Karpas-422 (cell line): Measurements from ENCODE around the gene PSMA2. TPM values are rescaled to one million over a fixed set of nuclear protein-coding genes. Genes with fewer than 3 reads are reported as not detected.

Source experiments
- DNase-seq: peaks from one replicate; pipeline ENCODE4 v3.0.0-alpha.2; 2015
- H2AFZ ChIP-seq: fragments of 200-600 bp; sonication (generic); 2 replicates; pipeline ENCODE4 v1.6.1; 2014; ENCODE audit warnings: antibody characterized with exemption, low read length, mixed read lengths
- H3K27ac ChIP-seq: fragments of 200-600 bp; sonication (generic); 2 replicates; pipeline ENCODE4 v1.5.1; 2014; ENCODE audit warnings: mild to moderate bottlenecking, low read length, moderate library complexity
- H3K27me3 ChIP-seq: fragments of 200-600 bp; sonication (generic); 2 replicates; pipeline ENCODE4 v1.6.1; 2014; ENCODE audit warnings: low read length, mixed read lengths
- H3K36me3 ChIP-seq: fragments of 200-600 bp; sonication (generic); 2 replicates; pipeline ENCODE4 v1.6.1; 2014; ENCODE audit warnings: low read length, mixed read lengths; ENCODE audit not compliant: insufficient read depth
- H3K4me1 ChIP-seq: fragments of 200-600 bp; sonication (generic); 2 replicates; pipeline ENCODE4 v1.6.1; 2014; ENCODE audit warnings: mild to moderate bottlenecking, low read length, mixed read lengths
- H3K4me2 ChIP-seq: fragments of 200-600 bp; sonication (generic); 2 replicates; pipeline ENCODE4 v1.6.1; 2014; ENCODE audit warnings: low read length, low read depth, mild to moderate bottlenecking; ENCODE audit not compliant: poor library complexity, severe bottlenecking
- H3K4me3 ChIP-seq: fragments of 200-600 bp; sonication (generic); 2 replicates; pipeline ENCODE4 v1.5.1; 2014; ENCODE audit warnings: mild to moderate bottlenecking, antibody characterized with exemption, low read length, mixed read lengths
- H3K79me2 ChIP-seq: fragments of 200-600 bp; sonication (generic); 2 replicates; pipeline ENCODE4 v1.6.1; 2014; ENCODE audit warnings: mild to moderate bottlenecking, low read length, mixed read lengths
- H3K9ac ChIP-seq: fragments of 200-600 bp; sonication (generic); 2 replicates; pipeline ENCODE4 v1.6.0; 2014; ENCODE audit warnings: low read length
- H3K9me2 ChIP-seq: fragments of 200-600 bp; sonication (generic), shearing (Covaris generic); replicated peaks from 2 replicates; pipeline ENCODE4 v1.6.0; 2014; ENCODE audit warnings: mild to moderate bottlenecking, low read length, moderate library complexity; ENCODE audit not compliant: insufficient read depth
- H3K9me3 ChIP-seq: fragments of 300-700, 200-600 bp; sonication (generic); 2 replicates; pipeline ENCODE4 v1.6.1; 2014; ENCODE audit warnings: low read length, mixed read lengths
- H4K20me1 ChIP-seq: fragments of 200-600 bp; sonication (generic); 2 replicates; pipeline ENCODE4 v1.6.1; 2014; ENCODE audit warnings: mild to moderate bottlenecking, antibody characterized with exemption, low read length, low read depth; ENCODE audit not compliant: insufficient read depth
- total RNA-seq: library from RNA; depleted of rRNA; stranded (reverse); fragments of >200 nt; shearing (Covaris generic); gene quantifications from 2 replicates; pipeline ENCODE4 v1.2.3, GENCODE V29; 2014; ENCODE audit warnings: low replicate concordance

PSMA2 gene
- total RNA-seq, 1 experiment from 2014 or later, result 97.1 TPM

DNA sequence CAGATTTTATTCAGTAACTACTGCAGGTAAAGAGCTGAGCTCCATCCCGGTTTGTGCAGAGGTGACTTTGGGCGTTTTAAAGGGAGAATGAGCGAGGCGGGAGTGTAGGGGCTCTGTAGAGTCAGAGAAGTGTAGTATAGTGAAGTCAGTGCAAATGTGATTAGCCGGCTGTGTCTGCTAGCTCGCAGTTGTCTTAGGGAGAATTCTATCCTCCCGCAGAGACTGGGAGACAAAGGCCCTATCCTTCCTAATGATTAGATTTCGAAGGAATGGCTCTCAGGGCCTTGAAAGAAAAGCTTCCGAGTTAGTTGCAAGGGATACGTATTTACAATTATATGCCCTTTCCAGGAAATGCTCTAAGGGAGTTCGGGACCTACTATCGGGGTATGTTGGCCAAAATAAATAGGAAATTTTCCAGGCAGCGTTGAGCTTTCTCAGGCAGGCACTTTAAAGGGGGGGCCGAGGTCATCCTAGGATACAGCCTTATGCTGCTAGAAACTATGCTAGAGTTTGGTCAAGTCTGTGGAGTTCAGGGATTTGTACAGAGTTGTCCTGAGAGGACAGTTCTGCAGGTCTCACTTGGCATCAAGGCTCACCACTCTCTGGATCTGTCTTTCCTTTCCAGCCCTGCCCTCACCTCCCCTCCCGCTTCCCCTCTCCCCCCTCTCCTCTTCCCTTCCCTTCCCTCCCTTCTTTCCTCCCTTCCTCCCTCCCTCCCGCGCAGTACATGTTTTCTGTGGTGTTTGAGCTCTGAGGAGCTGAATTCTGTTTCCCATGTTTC is 1.0 kb upstream of the PSMA2 start:
- peaks cover 7% of the 10 kb centered on the region; the same call in 1 of the 2 replicates for H4K20me1 ChIP-seq
- H3K9ac ChIP-seq, result peak overlapping the region; percentile 82
- peak overlapping the region; percentile 80 for H3K4me2 ChIP-seq
- H3K79me2 ChIP-seq, result peaks cover 80% of the 10 kb centered on the region
- H3K9me3 ChIP-seq, result no peaks in the 10 kb centered on the region
- no peak overlapping the region; the same call in 1 of the 2 replicates for H3K27ac ChIP-seq
- peak; percentile 52 for DNase-seq
- no peak overlapping the region for H2AFZ ChIP-seq
- peaks cover 46% of the 10 kb centered on the region for H3K4me1 ChIP-seq
- no peaks in the 10 kb centered on the region for H3K27me3 ChIP-seq
- H3K9me2 ChIP-seq, result no peaks in the 10 kb centered on the region
- H3K36me3 ChIP-seq, result peaks cover 37% of the 10 kb centered on the region
- H3K4me3 ChIP-seq, result peak overlapping the region; percentile 89

DNA sequence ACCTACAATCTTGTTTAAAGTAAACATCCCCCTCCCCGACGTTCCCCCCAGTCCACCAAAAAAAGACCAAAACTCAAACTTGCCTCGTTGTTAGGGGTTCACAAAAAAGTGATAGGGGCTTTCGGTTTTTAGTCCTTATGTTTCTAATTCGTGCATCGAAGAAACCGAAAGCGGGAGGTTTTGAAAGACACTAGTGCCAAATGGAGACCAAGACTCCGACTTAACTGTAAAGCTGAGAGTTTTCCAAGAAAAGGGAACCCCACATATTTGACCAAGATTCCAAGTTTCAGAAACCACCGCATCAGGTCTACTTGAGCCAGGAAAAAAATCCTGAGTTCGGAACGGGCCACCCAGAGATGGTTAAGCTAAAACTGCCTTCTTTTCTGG is 534 bp downstream of the PSMA2 start:
- DNase-seq, result no peak
- no peaks in the 10 kb centered on the region for H3K27me3 ChIP-seq
- H3K4me2 ChIP-seq, result peak overlapping the region; percentile 87
- no peaks in the 10 kb centered on the region for H3K9me3 ChIP-seq
- H3K4me3 ChIP-seq, result peak overlapping the region; percentile 89
- H3K36me3 ChIP-seq, result peaks cover 31% of the 10 kb centered on the region
- no peaks in the 10 kb centered on the region for H3K9me2 ChIP-seq
- peak overlapping the region; percentile 85 for H3K9ac ChIP-seq
- peaks cover 58% of the 10 kb centered on the region for H3K4me1 ChIP-seq
- H3K27ac ChIP-seq, result peak overlapping the region; percentile 38; the same call in 1 of the 2 replicates
- H4K20me1 ChIP-seq, result peaks cover 7% of the 10 kb centered on the region; the same call in 1 of the 2 replicates
- 0 out of 2 replicates have a peak overlapping the region, but pooled peaks have one; percentile 49 for H2AFZ ChIP-seq
- peaks cover 96% of the 10 kb centered on the region for H3K79me2 ChIP-seq

DNA sequence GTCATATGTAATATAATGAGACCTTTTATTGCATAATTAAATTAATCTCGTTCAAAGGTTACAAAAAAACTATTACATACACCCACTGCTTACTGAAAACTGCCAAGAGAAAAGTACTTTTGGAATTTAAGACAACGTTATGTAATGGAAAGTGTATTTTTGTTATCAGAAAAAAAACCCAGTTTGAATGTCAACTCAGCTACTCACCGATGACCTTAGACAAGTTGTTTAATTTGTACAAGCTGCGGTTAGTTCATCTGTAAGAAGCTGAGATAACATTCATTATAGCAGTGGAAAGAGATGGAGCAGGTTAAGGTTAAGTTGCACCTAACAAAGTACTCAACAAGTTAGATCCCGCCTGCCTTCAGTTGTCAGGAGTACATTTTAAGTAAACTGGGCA is 1.1 kb downstream of the PSMA2 start:
- Histone ChIP-seq H3K27me3 (no peaks in the 10 kb centered on the region), H3K9me3 (no peaks in the 10 kb centered on the region), H3K4me1 (peaks cover 64% of the 10 kb centered on the region), H4K20me1 (peaks cover 7% of the 10 kb centered on the region; the same call in 1 of the 2 replicates), H3K9ac (peak overlapping the region; percentile 85), H3K36me3 (peaks cover 32% of the 10 kb centered on the region), H2AFZ (no peak overlapping the region), H3K4me2 (peak overlapping the region; percentile 87), H3K9me2 (no peaks in the 10 kb centered on the region), H3K4me3 (peak overlapping the region; percentile 89), H3K27ac (no peak overlapping the region), H3K79me2 (peaks cover 97% of the 10 kb centered on the region)
- peak; percentile 43 for DNase-seq

DNA sequence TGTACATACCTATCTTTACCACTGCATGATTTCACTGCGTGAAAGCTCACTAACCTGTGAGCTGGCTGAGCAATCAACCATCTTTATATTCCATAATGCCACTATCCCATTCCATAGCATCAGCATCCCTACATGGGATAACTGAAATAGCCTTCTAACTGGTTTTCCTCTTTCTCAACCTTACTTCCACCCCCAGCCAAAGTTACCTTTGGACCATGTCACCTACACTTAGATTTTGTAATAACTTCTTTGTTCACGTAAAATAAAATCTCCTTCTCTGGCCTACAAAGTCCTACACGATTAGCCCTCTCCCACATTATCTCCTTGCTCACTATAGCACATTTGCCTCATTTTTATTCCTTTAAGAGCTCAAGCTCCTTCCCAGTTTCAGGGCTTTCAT is 2.5 kb downstream of the PSMA2 start:
- H3K27me3 ChIP-seq, result no peaks in the 10 kb centered on the region
- peaks cover 7% of the 10 kb centered on the region; the same call in 1 of the 2 replicates for H4K20me1 ChIP-seq
- H3K79me2 ChIP-seq, result peaks cover 98% of the 10 kb centered on the region
- peaks cover 73% of the 10 kb centered on the region for H3K4me1 ChIP-seq
- DNase-seq, result peak; percentile 28
- no peaks in the 10 kb centered on the region for H3K9me3 ChIP-seq
- H3K36me3 ChIP-seq, result peaks cover 28% of the 10 kb centered on the region
- H3K27ac ChIP-seq, result no peak overlapping the region
- no peak overlapping the region for H3K9ac ChIP-seq
- H3K4me2 ChIP-seq, result peak overlapping the region; percentile 87
- no peak overlapping the region; the same call in 1 of the 2 replicates for H3K4me3 ChIP-seq
- H3K9me2 ChIP-seq, result no peaks in the 10 kb centered on the region
- no peak overlapping the region for H2AFZ ChIP-seq

DNA sequence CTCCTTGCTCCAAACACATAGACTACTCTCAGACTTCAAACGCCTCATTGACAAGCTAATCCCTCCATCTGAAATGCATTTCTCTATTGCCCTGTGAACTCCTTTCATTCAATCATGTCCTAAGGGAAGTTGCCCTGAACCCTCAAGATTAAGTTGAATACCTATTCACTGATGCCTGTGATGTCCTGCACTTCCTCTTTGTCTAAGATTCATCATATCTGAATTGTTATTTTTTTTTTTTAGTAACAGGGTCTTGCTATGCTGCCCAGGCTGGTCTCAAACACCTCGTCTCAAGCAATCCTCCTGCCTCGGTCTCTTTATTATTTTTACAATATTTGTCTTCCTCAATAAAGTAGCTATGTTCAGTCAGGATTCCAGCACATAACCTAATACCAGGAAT is 3.2 kb downstream of the PSMA2 start:
- H3K4me1 ChIP-seq, result peaks cover 70% of the 10 kb centered on the region
- DNase-seq, result peak; percentile 42
- peak overlapping the region; percentile 3 for H3K4me2 ChIP-seq
- no peak overlapping the region for H3K27ac ChIP-seq
- H3K9me2 ChIP-seq, result no peaks in the 10 kb centered on the region
- peaks cover 7% of the 10 kb centered on the region; the same call in 1 of the 2 replicates for H4K20me1 ChIP-seq
- peaks cover 28% of the 10 kb centered on the region for H3K36me3 ChIP-seq
- no peaks in the 10 kb centered on the region for H3K9me3 ChIP-seq
- H3K27me3 ChIP-seq, result no peaks in the 10 kb centered on the region
- no peak overlapping the region for H2AFZ ChIP-seq
- H3K79me2 ChIP-seq, result peaks cover 94% of the 10 kb centered on the region
- no peak overlapping the region for H3K4me3 ChIP-seq
- no peak overlapping the region for H3K9ac ChIP-seq

DNA sequence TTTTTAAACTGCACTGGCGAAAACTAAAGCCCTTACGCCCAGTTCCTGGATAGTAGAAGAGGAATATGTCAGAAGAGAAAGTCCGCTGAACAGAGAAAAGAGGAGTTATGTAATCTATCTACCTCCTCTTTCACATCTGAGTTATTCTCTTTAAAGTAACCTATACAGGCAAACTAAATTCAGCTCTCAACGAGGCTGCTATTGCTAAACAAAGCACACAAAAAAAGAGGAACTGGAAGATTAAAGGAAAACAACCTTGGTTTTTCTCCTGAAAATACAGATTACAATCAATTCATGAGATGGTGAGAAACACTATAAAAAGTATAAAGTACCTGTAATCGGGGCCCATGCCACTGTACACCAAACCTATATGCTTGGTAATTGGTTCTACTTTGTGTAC is 5.8 kb downstream of the PSMA2 start:
- H3K4me1 ChIP-seq, result peaks cover 64% of the 10 kb centered on the region
- DNase-seq, result peak; percentile 35
- H3K9ac ChIP-seq, result no peak overlapping the region
- no peak overlapping the region for H3K4me2 ChIP-seq
- H3K9me2 ChIP-seq, result no peaks in the 10 kb centered on the region
- no peaks in the 10 kb centered on the region for H3K27me3 ChIP-seq
- no peak overlapping the region for H3K27ac ChIP-seq
- H3K4me3 ChIP-seq, result no peak overlapping the region
- no peak overlapping the region for H2AFZ ChIP-seq
- peaks cover 7% of the 10 kb centered on the region; the same call in 1 of the 2 replicates for H4K20me1 ChIP-seq
- no peaks in the 10 kb centered on the region for H3K9me3 ChIP-seq
- peaks cover 89% of the 10 kb centered on the region for H3K79me2 ChIP-seq
- peaks cover 53% of the 10 kb centered on the region for H3K36me3 ChIP-seq

DNA sequence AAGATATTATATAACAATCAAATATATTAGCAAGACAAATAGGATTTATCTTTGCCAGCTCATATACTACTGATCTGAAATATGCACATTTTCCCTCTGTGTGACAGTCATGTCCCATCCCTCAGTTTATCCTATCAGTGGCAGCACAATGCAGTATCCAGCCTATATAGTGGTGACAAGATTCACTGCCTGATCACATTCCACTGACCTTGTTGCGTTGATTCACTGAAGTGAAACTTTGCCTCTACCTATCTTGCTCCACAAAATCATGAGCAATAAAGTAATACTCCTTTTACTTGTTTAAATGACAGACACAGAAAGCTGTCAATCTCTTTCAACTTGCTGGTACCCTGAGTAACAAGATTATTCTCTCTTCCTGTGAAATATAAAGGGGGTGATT is 6.3 kb downstream of the PSMA2 start:
- Histone ChIP-seq H3K4me1 (peaks cover 61% of the 10 kb centered on the region), H4K20me1 (peaks cover 2% of the 10 kb centered on the region; the same call in 1 of the 2 replicates), H3K9me3 (no peaks in the 10 kb centered on the region), H3K4me3 (no peak overlapping the region), H3K36me3 (peaks cover 58% of the 10 kb centered on the region), H3K4me2 (peak overlapping the region; percentile 7), H3K27ac (peak overlapping the region; percentile 58), H3K9ac (no peak overlapping the region), H3K27me3 (no peaks in the 10 kb centered on the region), H2AFZ (no peak overlapping the region), H3K79me2 (peaks cover 87% of the 10 kb centered on the region), H3K9me2 (no peaks in the 10 kb centered on the region)
- no peak for DNase-seq

DNA sequence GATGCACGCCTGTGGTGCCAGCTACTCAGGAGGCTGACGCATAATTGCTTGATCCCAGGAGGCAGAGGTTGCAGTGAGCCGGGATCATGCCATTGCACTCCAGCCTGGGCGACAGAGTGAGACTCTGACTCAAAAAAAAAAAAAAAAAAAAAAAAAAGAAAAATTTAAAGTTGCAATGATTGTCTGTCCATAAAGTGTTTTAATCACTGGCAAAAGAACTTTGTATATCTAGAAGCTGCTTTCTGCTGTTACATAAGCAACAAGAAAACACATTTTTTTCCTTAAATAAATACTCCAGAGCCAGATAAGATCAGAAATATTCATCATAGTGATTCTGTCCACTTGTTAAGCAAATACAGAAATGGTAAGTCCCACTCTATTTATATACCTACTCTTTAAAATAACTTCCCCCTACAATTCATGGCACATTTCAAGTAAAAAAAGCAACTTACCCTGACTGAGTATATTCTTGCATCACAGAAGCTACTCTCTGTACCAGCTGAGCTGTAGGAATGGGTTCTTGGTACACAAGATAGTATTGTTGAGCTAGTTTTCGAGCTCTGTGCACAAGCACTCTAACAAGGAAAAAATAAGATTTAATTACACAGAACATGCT is 7.6 kb downstream of the PSMA2 start:
- Histone ChIP-seq H3K4me2 (peak overlapping the region; percentile 7), H3K27ac (peak overlapping the region; percentile 58), H3K79me2 (peaks cover 80% of the 10 kb centered on the region)

More for the DNA sequence above, 7.6 kb downstream of the PSMA2 start:
- no peaks in the 10 kb centered on the region for H3K27me3 ChIP-seq
- no peaks in the 10 kb centered on the region for H4K20me1 ChIP-seq
- DNase-seq, result no peak
- H3K9ac ChIP-seq, result no peak overlapping the region
- no peak overlapping the region for H3K4me3 ChIP-seq
- H3K4me1 ChIP-seq, result peaks cover 48% of the 10 kb centered on the region
- peaks cover 71% of the 10 kb centered on the region for H3K36me3 ChIP-seq
- H3K9me3 ChIP-seq, result no peaks in the 10 kb centered on the region
- no peak overlapping the region for H2AFZ ChIP-seq
- H3K9me2 ChIP-seq, result no peaks in the 10 kb centered on the region
